Bronchial epithelial cell (primary cell): ENCODE data around the gene ADAMTS14. TPM values are rescaled to one million over a fixed set of nuclear protein-coding genes. Genes with fewer than 3 reads are reported as not detected.
"Not testable (repeated sequence)": the region's sequence is repeated elsewhere in the genome, so short reads cannot be mapped to it uniquely, and the experiment has no call there.

ENCODE experiments used
- DNase-seq: peaks from one replicate; pipeline ENCODE4 v3.0.0-alpha.2; 2010; ENCODE audit warnings: low read depth
- FAIRE-seq: peaks from 2 replicates; lab custom pipeline; 2011; peaks lifted over from hg19 to GRCh38; lab: Jason Lieb, UNC
- H3K27me3 ChIP-seq: 2 replicates; pipeline ENCODE4 v1.5.1; 2011; ENCODE audit warnings: low read length; ENCODE audit not compliant: control insufficient read depth, insufficient read depth
- H3K36me3 ChIP-seq: 2 replicates; pipeline ENCODE4 v1.5.1; 2011; ENCODE audit warnings: low read length; ENCODE audit not compliant: control insufficient read depth, insufficient read depth
- H3K4me3 ChIP-seq: 2 replicates; pipeline ENCODE4 v1.5.1; 2011; ENCODE audit warnings: mild to moderate bottlenecking, low read depth, low read length, control low read depth
- CTCF ChIP-seq: IDR thresholded peaks from 2 replicates; pipeline ENCODE4 v1.5.1; 2011; ENCODE audit warnings: mild to moderate bottlenecking, moderate library complexity, low read length, control low read depth, inconsistent platforms; ENCODE audit not compliant: insufficient read depth, severe bottlenecking
- total RNA-seq: library from RNA; depleted of rRNA; stranded (reverse); fragments of >200 nt; gene quantifications from 2 replicates; pipeline ENCODE4 v1.2.1, GENCODE V29; 2014

The ADAMTS14 gene
- total RNA-seq, 1 donor from 2014 or later: 0.26 TPM

GRCh38 chr10:70762441-70763175 is 90.3 kb downstream of the ADAMTS14 start:
- FAIRE-seq (no peak), DNase-seq (no peak)
- H3K27me3 ChIP-seq: no peaks in the 10 kb centered on the region
- no peak overlapping the region for H3K4me3 ChIP-seq
- no peak for TF ChIP-seq CTCF
- H3K36me3 ChIP-seq: no peaks in the 10 kb centered on the region

- H3K4me3 ChIP-seq: no peak overlapping the region
- TF ChIP-seq CTCF: no peak
- no peaks in the 10 kb centered on the region for H3K36me3 ChIP-seq
- DNase-seq (no peak), FAIRE-seq (no peak)
- H3K27me3 ChIP-seq: no peaks in the 10 kb centered on the region
These were observed 91.3 kb downstream of the ADAMTS14 start for GRCh38 chr10:70763567-70763966.

GRCh38 chr10:70765794-70766594 is 93.7 kb downstream of the ADAMTS14 start:
- no peak overlapping the region for H3K4me3 ChIP-seq
- H3K36me3 ChIP-seq: no peaks in the 10 kb centered on the region
- FAIRE-seq: no peak
- DNase-seq: no peak
- TF ChIP-seq CTCF: no peak
- H3K27me3 ChIP-seq: no peaks in the 10 kb centered on the region

- DNase-seq, FAIRE-seq, H3K27me3 ChIP-seq, H3K4me3 ChIP-seq, H3K36me3 ChIP-seq: not testable (repeated sequence)
These were observed 95.8 kb downstream of the ADAMTS14 start for GRCh38 chr10:70768026-70768685.

GRCh38 chr10:70769121-70769520 is 96.8 kb downstream of the ADAMTS14 start:
- DNase-seq: no peak

More at GRCh38 chr10:70769121-70769520, 96.8 kb downstream of the ADAMTS14 start:
- H3K4me3 ChIP-seq: no peak overlapping the region
- no peak for TF ChIP-seq CTCF
- H3K36me3 ChIP-seq: no peaks in the 10 kb centered on the region
- no peak for FAIRE-seq
- no peaks in the 10 kb centered on the region for H3K27me3 ChIP-seq
